Suprapubic skin (tissue), 4 donors: ENCODE results near the gene RPRD2.

Experiments
- CTCF ChIP-seq, 2 donors: fragments of 200-600 bp in 1 of 2; fragments of 450-650 bp in 1 of 2; sonication (generic) in 1 of 2; IDR thresholded peaks; one replicate each; pipeline ENCODE4 v1.5.1; 2016 to 2019; ENCODE audit warnings: antibody characterized with exemption in 2 of 2, mild to moderate bottlenecking in 1 of 2, moderate library complexity in 1 of 2
- POLR2A ChIP-seq, 2 donors: fragments of 450-650 bp; IDR thresholded peaks; one replicate each; pipeline ENCODE4 v1.6.1; 2017; ENCODE audit warnings: antibody characterized with exemption in 2 of 2, mild to moderate bottlenecking in 2 of 2, moderate library complexity in 2 of 2
- POLR2AphosphoS5 ChIP-seq, 3 donors: sonication (generic); formaldehyde crosslinking; IDR thresholded peaks; one replicate each; pipeline ENCODE4 v1.6.1; 2017; ENCODE audit warnings: antibody characterized with exemption in 3 of 3

GRCh38 chr1:150405660-150406059, 41.7 kb downstream of the RPRD2 start:
- TF ChIP-seq CTCF (IDR thresholded peaks at IDR 0.05) (no peak), POLR2AphosphoS5 (IDR thresholded peaks at IDR 0.05) (no peak), POLR2A (IDR thresholded peaks at IDR 0.05) (no peak)
